HG03342 (cell line): ENCODE data around the gene SCGB1D2.

Experiments used
- ATAC-seq: cut with Tn5 transposase; IDR thresholded peaks from one replicate; pipeline ENCODE4 v1.9.1; 2021; ENCODE audit warnings: mild to moderate bottlenecking, moderate library complexity; ENCODE audit not compliant: unreplicated experiment

The SCGB1D2 gene

DNA sequence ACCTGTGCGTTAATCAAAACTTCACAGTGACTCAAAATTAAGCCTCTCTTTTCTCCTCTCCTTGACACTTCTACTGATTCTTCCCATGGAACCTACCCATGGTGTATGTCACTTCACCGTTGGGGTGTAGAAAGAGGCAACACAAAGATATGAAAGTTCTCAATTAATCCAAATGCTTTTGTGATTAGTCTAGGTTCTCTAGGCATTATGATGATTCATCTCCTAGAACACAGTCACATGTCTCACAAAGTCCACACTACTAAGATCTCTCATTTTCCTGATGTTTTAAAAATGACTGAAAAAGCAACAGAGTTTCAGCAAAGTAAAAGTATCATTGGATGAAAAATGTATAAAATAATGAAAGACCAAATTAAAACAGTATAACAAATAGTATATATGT is 14.2 kb downstream of the SCGB1D2 start:
- ATAC-seq, result no peak

DNA sequence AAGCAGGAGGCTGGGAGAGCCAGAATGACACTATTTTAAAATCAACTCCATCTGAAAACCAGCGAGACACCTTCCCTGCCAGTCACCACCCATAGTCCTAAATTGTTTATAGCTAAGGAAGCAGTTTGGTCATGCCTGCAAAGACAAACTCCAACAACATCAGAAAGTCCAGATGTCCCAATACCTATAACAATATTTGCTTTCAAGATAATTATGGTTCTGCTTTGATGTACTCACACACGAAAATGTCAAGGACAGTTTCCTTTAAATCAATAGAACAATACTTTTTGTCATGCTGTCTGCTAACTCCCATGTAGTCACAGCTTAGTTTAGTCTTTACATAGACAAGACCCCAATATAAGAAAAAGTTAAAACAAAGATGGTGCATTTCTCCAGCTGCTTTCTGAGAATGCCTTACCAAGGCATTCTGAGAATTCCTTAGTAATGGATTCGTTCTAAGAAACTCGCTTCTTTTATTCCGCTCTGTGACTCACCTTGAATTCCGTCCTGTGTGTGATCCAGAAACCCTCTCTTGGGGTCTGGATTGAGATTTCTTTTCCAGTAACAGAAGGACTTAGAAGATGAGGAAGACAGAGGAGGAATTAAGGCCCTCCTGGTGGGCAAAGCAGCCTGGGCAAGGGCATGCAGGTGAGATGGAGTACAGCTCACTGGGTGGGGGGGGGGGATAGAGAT is 18.4 kb downstream of the SCGB1D2 start:
- no peak for ATAC-seq

DNA sequence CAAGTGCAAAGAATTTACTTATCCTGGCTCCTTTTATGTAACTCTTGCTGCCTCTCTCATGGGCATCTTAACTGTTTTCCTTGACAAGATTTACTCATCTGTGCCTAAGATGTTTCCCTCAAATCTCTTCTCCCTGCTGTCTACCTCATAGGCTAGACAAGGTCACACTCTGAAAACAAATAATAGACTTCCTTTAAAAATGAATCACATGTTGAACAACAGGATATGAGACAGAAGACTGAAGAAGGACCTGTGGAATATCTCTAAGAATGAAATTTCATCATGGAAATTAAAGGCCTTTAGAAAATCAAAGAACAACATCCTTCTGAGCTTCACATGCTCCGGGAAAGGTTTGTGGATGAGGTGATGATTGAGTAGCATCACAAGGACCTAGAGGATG is 22.0 kb downstream of the SCGB1D2 start:
- no peak for ATAC-seq

DNA sequence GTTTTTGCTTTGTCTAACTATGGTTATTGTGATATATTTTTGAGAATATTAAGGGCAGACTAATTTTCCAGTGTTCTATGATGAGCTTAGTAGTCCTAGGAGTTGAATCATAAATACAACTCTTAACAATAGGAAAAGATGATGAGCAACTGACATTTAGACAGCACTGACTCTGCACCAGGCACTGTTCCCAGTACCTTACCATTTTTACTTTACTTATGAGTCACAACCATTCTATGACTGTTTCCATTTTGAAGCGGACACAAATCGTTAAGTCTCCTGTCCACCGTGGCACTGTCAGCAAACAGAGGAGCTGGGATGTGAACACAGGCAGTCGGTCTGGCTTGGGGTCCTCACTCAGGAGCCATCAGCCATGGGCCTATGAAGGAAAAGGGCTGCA is 24.5 kb downstream of the SCGB1D2 start:
- no peak for ATAC-seq

DNA sequence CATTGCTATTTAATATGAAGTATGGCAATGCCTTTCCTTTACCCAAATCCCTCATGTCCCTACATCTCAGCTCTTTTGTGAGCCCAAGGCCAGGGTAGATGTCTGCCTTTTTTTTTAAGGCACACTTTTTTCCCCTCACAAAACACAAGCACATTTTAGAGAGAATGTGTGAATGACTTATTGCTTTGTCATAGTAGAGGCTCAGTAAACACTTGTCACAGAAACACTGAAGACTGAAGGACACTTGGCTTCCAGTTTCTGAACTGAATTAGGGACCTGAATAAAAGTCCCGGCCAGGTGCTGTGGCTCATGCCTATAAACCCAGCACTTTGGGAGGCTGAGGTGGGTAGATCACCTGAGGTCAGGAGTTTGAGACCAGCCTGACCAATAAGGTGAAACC is 25.0 kb downstream of the SCGB1D2 start:
- ATAC-seq, result no peak

DNA sequence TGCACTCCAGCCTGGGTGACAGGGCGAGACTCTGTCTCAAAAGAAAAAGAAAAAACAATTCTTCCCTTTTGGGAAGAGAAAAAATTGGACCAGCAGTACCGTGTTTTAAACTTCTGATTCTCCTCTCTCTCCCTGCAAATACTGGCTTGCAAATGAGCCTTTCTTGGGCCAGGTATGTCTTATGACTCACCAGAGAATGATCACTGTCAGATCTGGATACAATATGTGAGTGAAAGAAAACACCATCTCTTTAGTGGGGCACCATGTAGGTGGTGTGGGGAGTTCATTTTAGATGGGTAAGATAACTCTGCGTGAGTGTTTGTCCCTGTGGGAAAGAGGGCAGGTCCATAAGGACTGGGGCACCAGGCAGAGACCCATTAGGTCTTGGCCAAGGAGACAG is 25.5 kb downstream of the SCGB1D2 start:
- no peak for ATAC-seq

DNA sequence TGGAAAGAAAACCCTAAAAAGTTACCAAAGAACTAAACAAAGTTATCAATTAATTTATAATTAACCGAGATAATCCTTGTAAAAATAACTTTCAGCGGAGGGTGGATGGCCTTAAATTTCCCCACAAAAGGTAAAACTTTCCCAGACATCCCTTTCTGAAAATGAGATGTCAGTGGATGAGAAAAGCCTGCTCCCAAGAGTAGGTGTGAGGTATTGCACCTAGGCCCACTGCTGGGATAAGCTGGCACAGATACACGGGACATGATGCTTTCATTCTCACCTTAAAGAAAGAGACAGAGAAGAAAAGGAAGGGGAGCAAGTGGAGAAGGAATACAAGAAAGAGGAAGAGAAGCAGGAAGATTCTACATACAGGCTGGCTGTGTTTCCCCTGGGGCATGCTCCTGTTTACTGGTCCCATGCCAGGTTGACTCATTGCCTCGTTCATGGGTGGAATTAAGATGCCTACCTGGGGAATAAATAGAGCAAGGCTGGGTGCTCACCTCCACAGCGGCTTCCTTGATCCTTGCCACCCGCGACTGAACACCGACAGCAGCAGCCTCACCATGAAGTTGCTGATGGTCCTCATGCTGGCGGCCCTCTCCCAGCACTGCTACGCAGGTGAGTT is 27.7 kb downstream of the SCGB1D2 start, which contains the start of gene SCGB2A2:
Gene SCGB2A2 (plus strand): TSS at position 505 of the 625 bp plus-strand sequence. CDS start 59 bp downstream, at position 564.
- ATAC-seq, result no peak

DNA sequence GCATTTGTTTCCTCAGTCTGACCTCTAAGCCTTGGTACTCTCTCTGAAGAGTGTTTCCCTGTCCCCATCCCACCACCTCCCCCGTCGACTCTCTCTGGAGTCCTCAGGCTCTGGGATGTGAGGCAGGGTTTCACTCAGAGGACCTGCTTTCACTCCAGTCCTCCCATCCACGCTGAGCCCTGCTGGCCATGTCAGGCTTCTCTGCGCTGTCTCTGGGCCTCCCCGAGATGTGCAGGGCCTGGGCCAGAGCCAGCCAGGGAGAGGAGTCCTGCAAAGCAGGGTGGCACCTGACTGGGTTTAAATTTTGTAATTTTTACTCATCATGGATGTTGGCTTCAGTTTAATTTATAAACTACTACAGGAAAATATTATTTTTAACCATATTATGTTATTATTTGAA is 31.2 kb downstream of the SCGB1D2 start:
- ATAC-seq, result no peak

DNA sequence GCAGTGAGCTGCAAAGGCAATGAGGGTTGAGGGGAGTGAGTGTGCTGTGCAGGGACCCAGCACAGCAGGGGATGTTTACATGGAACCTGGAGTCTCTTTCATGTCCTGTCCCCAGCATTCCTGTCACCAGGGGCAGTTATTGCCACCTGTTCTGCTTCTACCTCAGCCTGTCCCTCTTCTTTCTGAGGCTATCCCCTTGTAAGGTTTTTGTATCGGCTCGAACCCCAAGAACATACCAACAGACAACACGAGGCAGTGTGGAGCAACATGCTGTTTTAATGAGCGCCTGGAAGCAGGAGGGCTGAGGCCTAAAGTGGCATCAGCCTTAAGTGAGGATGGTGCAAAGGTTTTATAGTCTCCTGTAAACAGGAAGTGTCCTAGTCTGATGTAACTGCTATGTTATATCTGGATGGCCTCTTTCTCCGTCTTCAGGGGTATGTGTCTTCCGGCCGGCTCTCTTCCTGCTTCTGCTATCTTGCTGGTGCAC is 31.8 kb downstream of the SCGB1D2 start:
- no peak for ATAC-seq

DNA sequence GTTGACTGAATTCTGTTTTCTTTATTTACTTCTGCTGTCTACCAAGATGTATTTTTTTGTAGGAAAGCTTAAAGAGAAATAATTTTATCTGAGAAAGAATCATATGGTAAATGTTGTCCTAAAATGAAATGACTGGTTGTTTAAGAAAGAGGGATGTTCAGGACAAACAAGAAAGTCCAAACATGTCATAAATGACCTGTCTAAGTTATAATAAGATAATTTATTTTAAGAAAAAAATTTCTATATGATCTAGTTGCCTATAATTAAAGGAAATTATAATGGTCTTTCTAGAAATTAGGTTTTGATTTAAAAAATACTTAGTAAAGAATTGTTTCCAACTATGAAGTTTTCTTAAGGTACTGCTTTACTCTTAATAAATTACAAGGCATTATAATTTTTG is 38.4 kb downstream of the SCGB1D2 start:
- ATAC-seq, result no peak
